ENCODE data around the gene MMP24. TPM values are rescaled to one million over a fixed set of nuclear protein-coding genes. Genes with fewer than 3 reads are reported as not detected.

MMP24 gene
- total and polyA plus RNA-seq, 2 of the 13 experiments (the other 11 are each of a cell fraction or from before 2014, with no cell fraction given): 0.29 to 0.35 TPM

GRCh38 chr20:35320396-35321126, 94.1 kb downstream of the MMP24 start:
- no peaks in the 10 kb centered on the region for H3K27me3 ChIP-seq (ENCODE audit: control insufficient read depth in 1 of 2, insufficient read depth in 2 of 2, low read length in 2 of 2)
- no peaks in the 10 kb centered on the region for H3K9me3 ChIP-seq (ENCODE audit: low read length)
- peak; percentile 81 for ATAC-seq
- H3K4me1 ChIP-seq (ENCODE audit: insufficient read depth, low read length): peaks cover 30% of the 10 kb centered on the region
- peaks cover 4 to 6% of the 10 kb centered on the region in 2 experiments; a peak in 3 of 5 replicates for H3K36me3 ChIP-seq (replicated peaks in 1 of 2; ENCODE audit: control insufficient read depth in 1 of 2, insufficient read depth in 2 of 2, low read length in 2 of 2)
- intact Hi-C loops (cut with micrococcal nuclease; ENCODE audit: unreplicated experiment) (no loop called here), in situ Hi-C loops (cut with HindIII; ENCODE audit: extremely low pct_ligation_motif_present, low pct_unique_long_range_greater_than_20kb) (no loop called here)
- no peak overlapping the region for H3K4me3 ChIP-seq (replicated peaks in 1 of 3; ENCODE audit: insufficient read depth in 1 of 3, low read depth in 2 of 3, low read length in 3 of 3)
- no peaks in the 10 kb centered on the region for H4K20me1 ChIP-seq (ENCODE audit: insufficient read depth, low read length)
- ChIA-PET POLR2A (interaction anchor here (0.6 to 5.3 kb wide), 11 partner anchors 8 to 422 kb away, joined by 3 to 53 read pairs (median 5); partner anchors contain the start of genes CEP250, EIF6, ERGIC3 and RBM39), CTCF (ENCODE audit: low intra/inter-chr PET ratio, low total read pairs) (interaction anchor here (1.1 kb wide), 2 partner anchors 13 to 15 kb away, joined by 4 read pairs; no protein-coding TSS in a partner anchor)
- FAIRE-seq: peak; percentile 80
- BruUV-seq (replicated peaks): no TSS peak
- H3K4me2 ChIP-seq (ENCODE audit: low read depth, low read length): peak overlapping the region; percentile 6
- DNase-seq (ENCODE audit: low spot score): peak; percentile 85
- no peaks in the 10 kb centered on the region for H3K79me2 ChIP-seq (ENCODE audit: insufficient read depth, low read length)
- 77% methylated on average over 3 of the region's 3 CpGs for WGBS (ENCODE audit: low lambda C conversion rate)
- H3K9ac ChIP-seq (ENCODE audit: insufficient read depth, low read depth, low read length): no peak overlapping the region
- H2AFZ ChIP-seq (ENCODE audit: low read length): no peak overlapping the region
- H3K27ac ChIP-seq (ENCODE audit: extremely low read length, insufficient read depth, low read length): peak overlapping the region; percentile 3
- TF ChIP-seq ZNF205 (CRISPR knock-in tag; IDR thresholded peaks at IDR 0.05) (no peak), SYNCRIP (IDR thresholded peaks at IDR 0.05; ENCODE audit: insufficient read depth, low read depth, low read length) (no peak), EP300 (IDR thresholded peaks at IDR 0.05; ENCODE audit: low read depth in 2 of 2, low read length in 2 of 2) (peak in 1 of 2 experiments; percentile 70; a peak in 1 of 4 replicates), EP300 (CRISPR knock-in tag; IDR thresholded peaks at IDR 0.05; ENCODE audit: borderline replicate concordance) (no peak), GABPA (IDR thresholded peaks at IDR 0.05; ENCODE audit: low read depth, low read length) (no peak), GABPA (CRISPR knock-in tag; IDR thresholded peaks at IDR 0.05; ENCODE audit: low read depth) (peak; percentile 27; the same call in 1 of the 2 replicates), FOXK1 (CRISPR knock-in tag; IDR thresholded peaks at IDR 0.05; ENCODE audit: borderline replicate concordance, low read depth) (peak; percentile 32; the same call in 1 of the 2 replicates), POGZ (CRISPR knock-in tag; IDR thresholded peaks at IDR 0.05) (0 out of 2 replicates have a peak, but pooled peaks have one; percentile 38), ZNF331 (CRISPR knock-in tag; IDR thresholded peaks at IDR 0.05) (0 out of 2 replicates have a peak, but pooled peaks have one; percentile 33), MIER3 (CRISPR knock-in tag; IDR thresholded peaks at IDR 0.05; ENCODE audit: borderline replicate concordance) (peak; percentile 70; the same call in 1 of the 2 replicates), PATZ1 (CRISPR knock-in tag; IDR thresholded peaks at IDR 0.05) (0 out of 2 replicates have a peak, but pooled peaks have one; percentile 34), RFX5 (IDR thresholded peaks at IDR 0.05; ENCODE audit: low read depth, low read length) (peak; percentile 14; the same call in 1 of the 2 replicates), DDIT3 (CRISPR knock-in tag; IDR thresholded peaks at IDR 0.05) (no peak), THRA (CRISPR knock-in tag; IDR thresholded peaks at IDR 0.05; ENCODE audit: borderline replicate concordance) (no peak), ZNF136 (CRISPR knock-in tag; IDR thresholded peaks at IDR 0.05; ENCODE audit: low read depth) (no peak), ZNF335 (CRISPR knock-in tag; IDR thresholded peaks at IDR 0.05) (peak; percentile 88; the same call in 1 of the 2 replicates), BHLHE40 (IDR thresholded peaks at IDR 0.05; ENCODE audit: low read length) (peak; percentile 24; the same call in 1 of the 2 replicates), ZBTB37 (CRISPR knock-in tag; IDR thresholded peaks at IDR 0.05) (0 out of 2 replicates have a peak, but pooled peaks have one; percentile 18), ZKSCAN1 (IDR thresholded peaks at IDR 0.05; ENCODE audit: low read length) (no peak), SAP130 (CRISPR knock-in tag; IDR thresholded peaks at IDR 0.05; ENCODE audit: low read depth) (peak; percentile 35; the same call in 1 of the 2 replicates)

All from HepG2 (cell line).